NCI-H1930 (cell line): ENCODE data around the gene FAM53B.

Source experiments
- DNase-seq, 2 experiments: peaks; one replicate each; lab custom pipeline; 2025; lab: John Stamatoyannopoulos, UW

Gene FAM53B

DNA sequence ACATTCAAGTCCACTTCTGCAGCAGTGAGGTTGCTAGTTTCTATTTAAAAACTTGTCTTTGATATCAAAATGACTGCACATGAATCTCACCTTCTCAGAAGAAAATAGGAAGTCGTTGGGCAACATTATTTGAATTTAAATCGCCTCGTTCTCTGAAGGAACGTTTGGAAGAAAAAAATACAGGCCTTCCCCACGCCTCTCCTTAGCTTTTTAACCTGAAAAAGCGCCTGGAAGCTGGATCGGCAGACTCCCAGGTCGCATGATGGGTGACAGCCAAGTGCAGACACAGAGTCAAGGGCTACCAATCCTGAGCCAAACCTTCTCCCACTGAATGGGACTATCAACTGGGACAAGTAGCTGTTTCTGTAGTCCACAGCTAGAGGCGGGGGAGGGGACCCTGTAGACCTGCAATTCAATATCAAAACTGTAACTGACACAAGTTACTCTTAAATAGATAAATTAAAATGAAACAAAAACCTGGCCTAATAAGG is 2.2 kb downstream of the FAM53B start:
- no peak for DNase-seq

- peak; percentile 24 to 37 for DNase-seq
These were observed 2.8 kb downstream of the FAM53B start for GRCh38 chr10:124741281-124741921.

DNA sequence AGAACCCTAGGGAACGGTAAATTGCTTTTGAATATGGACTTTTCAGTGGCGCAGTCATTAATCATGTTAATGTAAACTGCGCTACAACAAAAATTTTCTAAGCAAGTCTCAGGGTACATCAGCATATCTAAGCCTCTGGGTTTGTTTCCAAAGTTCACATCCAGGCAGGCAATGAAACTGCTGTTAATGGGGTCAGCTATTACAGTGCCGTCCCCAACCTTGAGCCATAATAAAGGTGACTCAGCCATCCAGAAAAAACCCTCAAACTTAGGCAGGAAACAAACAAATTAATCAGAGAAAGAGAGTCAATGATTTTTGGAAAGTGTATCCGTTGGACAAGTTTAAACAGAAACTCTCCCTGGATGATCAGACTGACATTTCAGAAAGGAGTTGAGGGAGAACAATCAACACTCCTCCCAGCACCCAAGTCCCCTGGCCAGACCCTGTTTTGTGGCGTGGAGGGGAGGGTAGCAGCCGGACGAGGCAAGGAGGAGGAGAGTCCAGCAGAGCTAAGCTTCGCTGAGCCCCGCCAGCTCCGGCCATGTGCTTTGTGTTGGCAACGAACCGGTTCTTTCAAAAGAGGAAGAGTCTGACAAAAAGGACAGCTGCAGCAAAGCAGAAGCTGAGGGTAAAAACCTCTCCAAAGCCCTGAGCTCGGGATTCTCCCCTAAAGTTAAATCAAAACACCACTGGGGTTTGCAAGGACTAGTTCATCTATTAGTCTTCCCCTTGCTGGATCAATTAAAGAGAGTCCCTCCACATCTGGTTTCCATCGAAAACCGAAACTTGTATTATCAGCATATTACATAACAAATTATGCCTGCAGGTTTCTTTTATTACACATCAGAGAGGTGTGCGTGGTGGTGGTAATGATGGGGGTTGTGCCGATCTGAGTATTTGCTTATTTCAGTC is 3.6 kb downstream of the FAM53B start:
- DNase-seq, result no peak

- DNase-seq, result no peak
These were observed 4.2 kb downstream of the FAM53B start for GRCh38 chr10:124739986-124740368.

- no peak for DNase-seq
These were observed 4.9 kb downstream of the FAM53B start for GRCh38 chr10:124739119-124739921.

GRCh38 chr10:124738441-124738840 is 5.7 kb downstream of the FAM53B start:
- DNase-seq, result no peak

GRCh38 chr10:124737708-124738107 is 6.5 kb downstream of the FAM53B start:
- no peak for DNase-seq

GRCh38 chr10:124737221-124737620 is 7.0 kb downstream of the FAM53B start:
- no peak for DNase-seq

GRCh38 chr10:124736491-124737136 is 7.6 kb downstream of the FAM53B start:
- DNase-seq, result no peak

DNA sequence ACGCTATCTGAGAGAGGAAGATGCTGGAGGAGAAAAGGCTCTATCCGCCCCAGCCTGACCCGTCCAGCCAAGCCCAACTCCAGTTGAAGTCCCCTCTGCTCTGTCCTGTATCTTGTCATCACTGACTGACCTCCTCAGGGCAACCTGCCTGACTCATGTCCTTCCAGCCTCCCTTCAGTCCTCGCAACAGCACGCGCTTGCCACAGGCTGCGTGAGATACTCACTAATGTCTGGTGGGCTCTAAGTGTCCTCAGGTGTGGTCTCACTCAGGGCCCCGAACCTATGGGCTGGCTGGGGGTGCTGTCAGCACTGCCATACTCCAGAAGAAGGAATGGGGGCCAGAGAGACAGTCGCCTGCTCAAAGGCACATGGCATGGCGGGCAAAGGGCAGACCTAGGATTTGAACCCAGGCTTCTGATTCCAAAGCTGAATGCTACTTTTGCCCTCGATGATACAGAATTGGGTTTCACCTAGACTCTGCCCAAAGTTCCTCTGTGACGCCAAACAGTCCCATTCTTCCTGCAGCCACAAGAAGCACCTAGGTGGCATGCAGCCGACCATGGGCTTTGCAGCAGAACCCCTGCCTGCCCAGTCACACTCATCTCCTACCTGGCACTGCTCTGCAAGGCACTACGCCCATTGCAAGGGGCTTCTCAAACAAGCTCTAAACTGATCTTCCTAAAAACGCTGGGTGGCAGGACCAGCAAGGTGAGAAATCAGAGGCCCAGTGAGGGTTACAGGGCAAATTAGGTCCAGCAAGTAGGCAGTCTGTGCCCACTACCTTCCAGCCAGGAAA is 8.5 kb downstream of the FAM53B start:
- no peak for DNase-seq

GRCh38 chr10:124734311-124735166 is 9.6 kb downstream of the FAM53B start:
- no peak for DNase-seq

- DNase-seq, result no peak
These were observed 10.5 kb downstream of the FAM53B start for GRCh38 chr10:124733571-124734245.

DNA sequence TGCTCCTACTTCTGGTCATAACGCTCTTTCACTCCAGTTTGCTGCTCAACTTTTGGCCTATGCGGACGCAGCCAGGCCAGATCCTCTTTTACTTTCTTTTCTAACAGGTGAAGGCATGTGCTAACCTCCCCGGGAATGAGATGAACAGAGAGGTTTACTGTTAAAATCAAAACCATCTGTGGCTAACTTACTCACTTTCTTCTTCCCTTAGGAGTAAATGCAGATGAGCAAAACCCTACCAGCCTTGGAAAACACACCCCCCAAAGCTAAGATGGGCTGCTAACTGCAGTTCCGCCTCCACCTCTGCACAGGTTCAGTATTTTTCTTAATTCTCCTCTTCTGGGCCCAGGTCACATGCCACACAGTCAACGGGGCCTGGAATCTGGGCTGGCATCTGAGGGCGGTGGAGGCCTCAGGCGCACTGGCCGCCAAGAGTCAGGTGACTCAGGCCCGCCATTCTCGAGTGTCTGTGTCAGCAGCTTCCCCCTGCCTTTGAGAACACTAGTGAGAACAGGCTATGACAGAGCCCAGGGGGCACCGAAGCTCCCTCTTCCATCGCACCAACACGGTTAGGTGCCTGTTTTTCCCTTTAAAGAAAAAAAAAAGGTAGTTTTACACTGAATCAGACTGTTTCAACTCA is 11.1 kb downstream of the FAM53B start:
- no peak for DNase-seq

DNA sequence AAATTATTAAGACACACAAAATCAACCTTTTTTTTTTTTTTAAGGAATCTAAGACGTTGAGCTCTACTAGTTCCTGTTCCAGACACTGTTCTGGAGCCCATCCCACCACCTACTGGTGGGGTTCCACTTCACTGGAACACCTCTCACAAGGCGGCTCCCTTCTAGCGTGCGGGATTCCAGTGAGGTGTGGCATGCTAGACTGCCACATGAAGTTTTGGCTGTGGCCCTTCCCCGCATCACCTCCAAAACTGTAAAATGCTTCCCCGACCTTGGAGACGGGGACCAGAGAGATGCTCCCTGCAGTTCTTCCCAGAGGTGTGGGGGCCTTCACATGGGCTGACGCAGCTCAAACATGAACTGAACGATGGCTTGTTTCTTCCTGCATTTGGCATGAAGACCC is 12.6 kb downstream of the FAM53B start:
- no peak for DNase-seq

DNA sequence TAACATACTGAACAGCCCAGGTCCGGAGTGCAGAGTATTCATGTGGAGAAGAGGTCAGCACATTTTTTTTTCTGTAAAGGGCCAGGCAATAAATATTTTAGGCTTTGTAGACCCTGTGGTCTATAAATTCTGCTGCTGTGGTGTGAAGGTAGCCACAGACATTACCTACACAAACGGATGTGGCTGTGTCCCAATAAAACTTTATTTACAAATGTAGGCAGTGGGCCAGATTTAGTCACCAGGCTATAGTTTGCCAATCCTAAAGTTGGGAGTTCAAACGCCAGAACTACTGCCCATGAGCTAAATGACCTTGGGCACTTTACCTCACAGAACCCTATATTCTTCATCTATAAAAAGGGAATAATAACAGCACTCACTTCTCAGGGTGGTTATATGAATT is 13.4 kb downstream of the FAM53B start:
- DNase-seq, result no peak

DNA sequence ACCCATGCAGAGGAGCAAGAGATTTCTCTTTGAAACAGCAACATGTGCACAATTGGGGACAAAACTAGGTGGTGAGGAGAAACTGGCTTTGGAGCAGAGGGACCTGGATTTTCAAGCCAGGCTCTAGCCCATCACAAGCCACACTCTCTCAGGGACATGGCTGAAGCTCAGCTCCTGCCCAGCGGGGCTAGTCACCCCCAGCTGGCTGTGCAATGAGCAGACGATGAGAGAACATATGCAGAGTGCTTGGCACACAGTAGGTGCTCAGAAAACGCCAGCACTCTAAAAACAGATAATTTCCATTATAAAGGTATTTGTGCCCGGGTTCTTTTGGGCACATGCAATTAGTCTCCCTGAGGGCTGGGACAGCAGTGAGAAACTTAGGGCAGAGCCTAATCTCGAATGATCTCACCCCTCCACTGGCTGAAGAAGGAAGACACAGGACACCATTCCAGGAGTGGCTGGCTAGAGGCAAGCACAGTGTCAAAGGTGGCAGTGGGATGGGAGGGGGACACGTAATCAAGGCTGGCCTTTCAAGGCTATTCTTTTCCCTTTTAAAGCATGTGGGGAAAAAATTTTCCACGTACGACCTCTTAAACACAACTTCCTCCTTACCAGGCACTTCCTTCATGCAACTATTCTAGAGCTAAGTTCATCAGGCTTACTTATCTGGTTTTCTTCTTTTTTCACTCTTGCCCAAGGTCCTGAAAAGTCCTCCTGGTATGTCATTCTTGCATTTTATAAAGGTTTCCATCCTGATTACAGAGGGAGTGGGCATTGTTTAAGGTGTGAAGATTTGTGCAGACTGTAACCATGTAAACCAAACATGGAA is 15.1 kb downstream of the FAM53B start:
- DNase-seq, result no peak

DNA sequence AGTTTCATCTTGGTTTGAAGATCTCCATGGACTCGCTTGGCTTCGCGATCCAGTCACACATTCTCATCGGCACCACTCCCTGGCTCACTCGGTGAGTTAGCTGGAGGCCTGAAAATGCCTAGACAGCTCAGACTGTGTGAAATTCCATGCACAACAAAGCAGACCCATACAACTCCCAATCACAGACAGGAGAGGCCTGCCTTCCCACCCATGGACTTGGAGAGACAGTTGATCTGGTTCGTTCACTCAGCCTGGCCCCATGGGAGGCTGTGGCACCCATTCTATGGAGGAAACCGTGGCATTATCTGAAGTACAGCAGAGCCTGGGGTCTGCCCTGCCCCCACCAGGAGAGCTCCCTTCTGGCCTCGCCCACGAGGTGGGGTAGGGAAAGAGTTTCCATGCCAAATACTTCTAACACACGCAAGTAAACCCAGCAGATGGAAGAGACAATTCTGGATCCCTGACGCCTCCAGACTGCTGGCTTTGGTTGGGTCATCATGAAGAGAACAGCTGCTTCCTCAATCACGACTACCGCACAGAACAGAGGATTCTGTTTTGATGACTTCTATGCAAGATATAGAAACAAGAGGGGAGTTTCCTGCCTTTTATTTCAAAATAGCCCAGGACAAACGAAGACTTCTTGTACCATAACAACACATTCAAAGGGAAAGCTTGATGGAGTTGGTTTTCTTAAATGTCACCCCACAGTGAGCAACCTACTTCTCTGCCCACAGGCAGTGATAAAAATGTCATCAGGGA is 15.9 kb downstream of the FAM53B start:
- no peak for DNase-seq
